Ovary (tissue), 3 donors: ENCODE measurements around the gene PTX4.

Experiments
- POLR2A ChIP-seq: fragments of 450-650 bp; IDR thresholded peaks from one replicate; pipeline ENCODE4 v1.6.1; 2017; ENCODE audit warnings: antibody characterized with exemption, mild to moderate bottlenecking, moderate library complexity
- TF ChIP-seq, protein P1 (sequence below), 3 donors: fragments of 450-650 bp in 2 of 3; fragments of 200-600 bp in 1 of 3; IDR thresholded peaks; one replicate each; pipeline versions ENCODE4 v1.5.1 to v1.8.0; 2016 to 2022; ENCODE audit warnings: antibody characterized with exemption in 3 of 3, mild to moderate bottlenecking in 1 of 3
- donor health status: DM: no; HTN: no; CAD: no.

DNA sequence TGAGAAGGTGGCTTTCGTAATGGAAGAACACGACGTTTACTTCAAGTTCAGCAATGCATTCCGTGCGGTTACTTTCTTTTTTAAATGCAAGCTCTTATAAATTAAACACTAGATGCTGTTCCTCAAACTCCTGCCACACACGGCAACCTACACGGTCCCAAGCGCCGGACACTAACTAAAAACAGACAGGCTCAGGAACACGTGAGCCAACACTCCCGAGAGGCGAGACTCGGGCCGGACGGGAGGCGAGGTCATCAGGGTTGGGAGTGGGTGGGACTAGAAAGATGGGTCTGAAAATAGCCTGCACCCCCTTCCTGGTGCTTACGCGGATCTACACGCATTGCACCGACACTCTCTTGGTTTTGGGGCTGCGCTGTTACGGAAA lies 20.3 kb downstream of the PTX4 start:
- TF ChIP-seq, protein P1, sequence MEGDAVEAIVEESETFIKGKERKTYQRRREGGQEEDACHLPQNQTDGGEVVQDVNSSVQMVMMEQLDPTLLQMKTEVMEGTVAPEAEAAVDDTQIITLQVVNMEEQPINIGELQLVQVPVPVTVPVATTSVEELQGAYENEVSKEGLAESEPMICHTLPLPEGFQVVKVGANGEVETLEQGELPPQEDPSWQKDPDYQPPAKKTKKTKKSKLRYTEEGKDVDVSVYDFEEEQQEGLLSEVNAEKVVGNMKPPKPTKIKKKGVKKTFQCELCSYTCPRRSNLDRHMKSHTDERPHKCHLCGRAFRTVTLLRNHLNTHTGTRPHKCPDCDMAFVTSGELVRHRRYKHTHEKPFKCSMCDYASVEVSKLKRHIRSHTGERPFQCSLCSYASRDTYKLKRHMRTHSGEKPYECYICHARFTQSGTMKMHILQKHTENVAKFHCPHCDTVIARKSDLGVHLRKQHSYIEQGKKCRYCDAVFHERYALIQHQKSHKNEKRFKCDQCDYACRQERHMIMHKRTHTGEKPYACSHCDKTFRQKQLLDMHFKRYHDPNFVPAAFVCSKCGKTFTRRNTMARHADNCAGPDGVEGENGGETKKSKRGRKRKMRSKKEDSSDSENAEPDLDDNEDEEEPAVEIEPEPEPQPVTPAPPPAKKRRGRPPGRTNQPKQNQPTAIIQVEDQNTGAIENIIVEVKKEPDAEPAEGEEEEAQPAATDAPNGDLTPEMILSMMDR (IDR thresholded peaks at IDR 0.05): no peak
- no peak for TF ChIP-seq POLR2A
